K562 (cell line): ENCODE results near the gene MYLIP. TPM values are rescaled to one million over a fixed set of nuclear protein-coding genes. Genes with fewer than 3 reads are reported as not detected.

Experiments
- CAMTA2 ChIP-seq: fragments of 250-450 bp; sonication (Bioruptor Pico); conservative IDR thresholded peaks from 2 replicates; pipeline ENCODE4 v1.5.1; 2022
- CGGBP1 ChIP-seq: fragments of 250-450 bp; sonication (Bioruptor Pico); IDR thresholded peaks from 2 replicates; pipeline ENCODE4 v1.9.0; 2021; ENCODE audit warnings: mild to moderate bottlenecking
- CHAMP1 ChIP-seq: fragments of 450-650 bp; IDR thresholded peaks from 2 replicates; pipeline ENCODE4 v1.6.1; 2016; ENCODE audit warnings: mild to moderate bottlenecking
- GMEB1 ChIP-seq: fragments of 250-450 bp; sonication (Bioruptor Pico); IDR thresholded peaks from 2 replicates; pipeline ENCODE4 v1.4.0; 2020; ENCODE audit warnings: mild to moderate bottlenecking
- HINFP ChIP-seq: fragments of 450-650 bp; conservative IDR thresholded peaks from 2 replicates; pipeline ENCODE4 v1.6.1; 2016; ENCODE audit warnings: missing genetic modification characterization, low read depth, mild to moderate bottlenecking, control low read depth, missing compliant biosample characterization
- ID3 ChIP-seq, 2 experiments: fragments of 250-450 bp in 1 of 2; fragments of 450-650 bp in 1 of 2; sonication (Bioruptor Pico) in 1 of 2; IDR thresholded peaks; 2 replicates each; pipeline versions ENCODE4 v1.6.1 to v1.8.0; 2016 to 2021; ENCODE audit warnings: mild to moderate bottlenecking in 2 of 2, moderate library complexity in 2 of 2, missing compliant biosample characterization in 1 of 2, missing genetic modification characterization in 1 of 2
- MBD2 ChIP-seq: sonication (generic); IDR thresholded peaks from 2 replicates; pipeline ENCODE4 v1.6.1; 2016; ENCODE audit warnings: low read depth, borderline replicate concordance
- MYNN ChIP-seq, 2 experiments: sonication (generic); formaldehyde crosslinking in 1 of 2; IDR thresholded peaks; 2 replicates each; pipeline versions ENCODE4 v1.5.0 to v1.6.1; 2016 to 2020; ENCODE audit warnings: antibody characterized with exemption in 1 of 2, missing genetic modification reagents in 1 of 2
- NUFIP1 ChIP-seq: fragments of 450-650 bp; IDR thresholded peaks from 2 replicates; pipeline ENCODE4 v1.6.1; 2018; ENCODE audit not compliant: partially characterized antibody
- SNIP1 ChIP-seq: fragments of 450-650 bp; IDR thresholded peaks from 2 replicates; pipeline ENCODE4 v1.7.1; 2017; ENCODE audit warnings: low read depth, mild to moderate bottlenecking
- ZBTB5 ChIP-seq: fragments of 450-650 bp; IDR thresholded peaks from 2 replicates; pipeline ENCODE4 v1.6.1; 2017; ENCODE audit warnings: antibody characterized with exemption
- ZBTB9 ChIP-seq: fragments of 450-650 bp; formaldehyde crosslinking; IDR thresholded peaks from 2 replicates; pipeline ENCODE4 v1.4.0; 2020; ENCODE audit warnings: mild to moderate bottlenecking, moderate library complexity
- ZNF282 ChIP-seq: sonication (generic); formaldehyde crosslinking; IDR thresholded peaks from 2 replicates; pipeline ENCODE4 v1.8.1; 2023; ENCODE audit warnings: missing genetic modification reagents
- polyA plus RNA-seq, 8 experiments: library from polyadenylated mRNA; depleted of rRNA in 4 of 8; stranded (reverse) in 5 of 8; unstranded in 3 of 8; fragments of >200 nt; fragmentation: Nextera tagmentation in 2 of 8; fragmentation: Illumina TruSeq in 1 of 8; extraction: Ambion mirVana in 2 of 8; extraction: Trizol in 1 of 8; gene quantifications; 2 replicates each; pipeline versions ENCODE4 v1.2.1 to v1.2.3, GENCODE V29; 2011 to 2014; ENCODE audit warnings: inconsistent platforms in 1 of 8, missing spikeins in 1 of 8
- total RNA-seq, 7 experiments: library from RNA; depleted of rRNA in 6 of 7; stranded (reverse); fragments of >200 nt in 6 of 7; fragmentation: Illumina TruSeq in 2 of 7; extraction: Trizol in 2 of 7; gene quantifications; 2 replicates each; pipeline versions ENCODE4 v1.2.1 to v1.2.3, GENCODE V29; 2011 to 2021; ENCODE audit warnings: low replicate concordance in 1 of 7

The MYLIP gene
- total and polyA plus RNA-seq, 9 of the 15 experiments (the other 6 are each of a cell fraction or from before 2014, with no cell fraction given), result 10.8 to 43.5 (median 31.5) TPM

- TF ChIP-seq CHAMP1 (no peak), MBD2 (no peak), CGGBP1 (CRISPR knock-in tag) (0 out of 2 replicates have a peak, but pooled peaks have one; percentile 3), MYNN (IDR thresholded peaks at IDR 0.05) (no peak; the same call in none of the 2 replicates), MYNN (CRISPR knock-in tag; IDR thresholded peaks at IDR 0.05) (no peak), ZNF282 (no peak), HINFP (tag) (no peak), SNIP1 (no peak), ZBTB9 (CRISPR knock-in tag) (no peak), CAMTA2 (CRISPR knock-in tag) (no peak), ZBTB5 (no peak), NUFIP1 (no peak), ID3 (CRISPR knock-in tag; IDR thresholded peaks at IDR 0.05) (no peak), ID3 (tag; IDR thresholded peaks at IDR 0.05) (no peak), GMEB1 (CRISPR knock-in tag) (no peak)
Measured at GRCh38 chr6:16129623-16130401, 926 bp downstream of the MYLIP start (continued).
